ENCODE results near the gene DEFB131A. TPM values are rescaled to one million over a fixed set of nuclear protein-coding genes. Genes with fewer than 3 reads are reported as not detected.
"Not testable (repeated sequence)": the region's sequence is repeated elsewhere in the genome, so short reads cannot be mapped to it uniquely, and the experiment has no call there.

Gene DEFB131A
- total RNA-seq, 1 donor from 2014 or later, result not detected

GRCh38 chr4:9494256-9495035 is 50.2 kb downstream of the DEFB131A start:
- H3K27ac ChIP-seq (ENCODE audit: low read depth, low read length); H4K20me1 ChIP-seq (ENCODE audit: insufficient read depth, low read length); H3K4me2 ChIP-seq (ENCODE audit: low read length); H3K9me3 ChIP-seq (ENCODE audit: insufficient read depth, low read depth, low read length); H3K27ac Mint-ChIP-seq (ENCODE audit: unreplicated experiment); H3K4me1 ChIP-seq (ENCODE audit: insufficient read depth, low read length); H2AFZ ChIP-seq (ENCODE audit: low read depth, low read length); H3K4me3 Mint-ChIP-seq (ENCODE audit: unreplicated experiment); H3K9ac ChIP-seq (ENCODE audit: low read length); H3K36me3 ChIP-seq (ENCODE audit: insufficient read depth, low read length); H3K4me1 Mint-ChIP-seq (ENCODE audit: low read depth, unreplicated experiment); FAIRE-seq; H3K4me3 ChIP-seq (ENCODE audit: insufficient read depth, low read depth, low read length); H3K79me2 ChIP-seq (ENCODE audit: insufficient read depth, low read length); H3K36me3 Mint-ChIP-seq (ENCODE audit: low read depth, unreplicated experiment); H3K27me3 ChIP-seq (ENCODE audit: insufficient read depth, low read length); H3K9me3 Mint-ChIP-seq (ENCODE audit: unreplicated experiment); DNase-seq (ENCODE audit: low read depth): not testable (repeated sequence)
- H3K27me3 Mint-ChIP-seq (ENCODE audit: low read depth, unreplicated experiment), result peaks cover 44% of the 10 kb centered on the region

- H3K27ac Mint-ChIP-seq (ENCODE audit: unreplicated experiment); H3K27ac ChIP-seq (ENCODE audit: low read depth, low read length); H3K9me3 Mint-ChIP-seq (ENCODE audit: unreplicated experiment); H3K4me1 Mint-ChIP-seq (ENCODE audit: low read depth, unreplicated experiment); H3K4me3 Mint-ChIP-seq (ENCODE audit: unreplicated experiment); H3K4me3 ChIP-seq (ENCODE audit: insufficient read depth, low read depth, low read length); H3K79me2 ChIP-seq (ENCODE audit: insufficient read depth, low read length); H3K36me3 Mint-ChIP-seq (ENCODE audit: low read depth, unreplicated experiment); H3K4me1 ChIP-seq (ENCODE audit: insufficient read depth, low read length); H4K20me1 ChIP-seq (ENCODE audit: insufficient read depth, low read length); H3K27me3 ChIP-seq (ENCODE audit: insufficient read depth, low read length); FAIRE-seq; H3K4me2 ChIP-seq (ENCODE audit: low read length); H3K9me3 ChIP-seq (ENCODE audit: insufficient read depth, low read depth, low read length); DNase-seq (ENCODE audit: low read depth); H2AFZ ChIP-seq (ENCODE audit: low read depth, low read length); H3K9ac ChIP-seq (ENCODE audit: low read length); H3K36me3 ChIP-seq (ENCODE audit: insufficient read depth, low read length): not testable (repeated sequence)
- peaks cover 45% of the 10 kb centered on the region for H3K27me3 Mint-ChIP-seq (ENCODE audit: low read depth, unreplicated experiment)
These were observed 51.2 kb downstream of the DEFB131A start for GRCh38 chr4:9495443-9495842.

GRCh38 chr4:9497575-9498467 is 53.6 kb downstream of the DEFB131A start:
- not testable (repeated sequence) for H2AFZ ChIP-seq (ENCODE audit: low read depth, low read length); H3K36me3 ChIP-seq (ENCODE audit: insufficient read depth, low read length); H3K9me3 Mint-ChIP-seq (ENCODE audit: unreplicated experiment); H3K4me2 ChIP-seq (ENCODE audit: low read length); H3K36me3 Mint-ChIP-seq (ENCODE audit: low read depth, unreplicated experiment); H3K4me3 ChIP-seq (ENCODE audit: insufficient read depth, low read depth, low read length); H4K20me1 ChIP-seq (ENCODE audit: insufficient read depth, low read length); H3K9me3 ChIP-seq (ENCODE audit: insufficient read depth, low read depth, low read length); H3K4me3 Mint-ChIP-seq (ENCODE audit: unreplicated experiment); H3K4me1 ChIP-seq (ENCODE audit: insufficient read depth, low read length); DNase-seq (ENCODE audit: low read depth); H3K27ac Mint-ChIP-seq (ENCODE audit: unreplicated experiment); H3K27me3 ChIP-seq (ENCODE audit: insufficient read depth, low read length); H3K4me1 Mint-ChIP-seq (ENCODE audit: low read depth, unreplicated experiment); FAIRE-seq; H3K27ac ChIP-seq (ENCODE audit: low read depth, low read length); H3K9ac ChIP-seq (ENCODE audit: low read length); H3K79me2 ChIP-seq (ENCODE audit: insufficient read depth, low read length)
- peaks cover 38% of the 10 kb centered on the region for H3K27me3 Mint-ChIP-seq (ENCODE audit: low read depth, unreplicated experiment)

- H2AFZ ChIP-seq (ENCODE audit: low read depth, low read length); H3K79me2 ChIP-seq (ENCODE audit: insufficient read depth, low read length); H3K9me3 Mint-ChIP-seq (ENCODE audit: unreplicated experiment); H4K20me1 ChIP-seq (ENCODE audit: insufficient read depth, low read length); DNase-seq (ENCODE audit: low read depth); H3K27ac ChIP-seq (ENCODE audit: low read depth, low read length); H3K4me1 Mint-ChIP-seq (ENCODE audit: low read depth, unreplicated experiment); H3K4me3 ChIP-seq (ENCODE audit: insufficient read depth, low read depth, low read length); H3K27me3 ChIP-seq (ENCODE audit: insufficient read depth, low read length); H3K36me3 Mint-ChIP-seq (ENCODE audit: low read depth, unreplicated experiment); H3K36me3 ChIP-seq (ENCODE audit: insufficient read depth, low read length); H3K9ac ChIP-seq (ENCODE audit: low read length); H3K27ac Mint-ChIP-seq (ENCODE audit: unreplicated experiment); H3K4me1 ChIP-seq (ENCODE audit: insufficient read depth, low read length); FAIRE-seq; H3K9me3 ChIP-seq (ENCODE audit: insufficient read depth, low read depth, low read length); H3K4me3 Mint-ChIP-seq (ENCODE audit: unreplicated experiment); H3K4me2 ChIP-seq (ENCODE audit: low read length): not testable (repeated sequence)
- peaks cover 36% of the 10 kb centered on the region for H3K27me3 Mint-ChIP-seq (ENCODE audit: low read depth, unreplicated experiment)
These were observed 54.3 kb downstream of the DEFB131A start for GRCh38 chr4:9498468-9499040.

GRCh38 chr4:9499974-9500487 is 55.8 kb downstream of the DEFB131A start:
- not testable (repeated sequence) for DNase-seq (ENCODE audit: low read depth); H3K27ac ChIP-seq (ENCODE audit: low read depth, low read length); H3K79me2 ChIP-seq (ENCODE audit: insufficient read depth, low read length); H3K4me3 ChIP-seq (ENCODE audit: insufficient read depth, low read depth, low read length); H3K36me3 ChIP-seq (ENCODE audit: insufficient read depth, low read length); H3K4me1 Mint-ChIP-seq (ENCODE audit: low read depth, unreplicated experiment); H3K9ac ChIP-seq (ENCODE audit: low read length); H3K27ac Mint-ChIP-seq (ENCODE audit: unreplicated experiment); H3K4me1 ChIP-seq (ENCODE audit: insufficient read depth, low read length); H3K36me3 Mint-ChIP-seq (ENCODE audit: low read depth, unreplicated experiment); H3K9me3 ChIP-seq (ENCODE audit: insufficient read depth, low read depth, low read length); H3K27me3 ChIP-seq (ENCODE audit: insufficient read depth, low read length); H3K4me2 ChIP-seq (ENCODE audit: low read length); H2AFZ ChIP-seq (ENCODE audit: low read depth, low read length); H4K20me1 ChIP-seq (ENCODE audit: insufficient read depth, low read length); H3K9me3 Mint-ChIP-seq (ENCODE audit: unreplicated experiment); H3K4me3 Mint-ChIP-seq (ENCODE audit: unreplicated experiment); FAIRE-seq
- H3K27me3 Mint-ChIP-seq (ENCODE audit: low read depth, unreplicated experiment), result peaks cover 24% of the 10 kb centered on the region
